K562 (cell line): ENCODE measurements around the gene MAP1LC3A. TPM values are rescaled to one million over a fixed set of nuclear protein-coding genes. Genes with fewer than 3 reads are reported as not detected.

Source experiments
- ATAC-seq: fragments of 200-7000 bp; cut with Tn5 transposase; 3 replicates; pipeline ENCODE4 v1.9.1; 2020; ENCODE audit warnings: moderate library complexity
- BruUV-seq: library from RNA; stranded (reverse); fragments of 400-500 nt; replicated peaks from 2 replicates; lab custom pipeline; 2021; lab: Mats Ljungman, UMichigan
- CTCF ChIA-PET: fragments of 300-600 bp; formaldehyde crosslinking; extraction: SDS; loops from one replicate; lab custom pipeline; 2021; ENCODE audit warnings: low intra/inter-chr PET ratio; lab: Yijun Ruan, JAX
- POLR2A ChIA-PET: fragments of 300-600, 350-650 bp; sonication (Branson Sonifier 250); formaldehyde crosslinking; extraction: SDS; loops from one replicate; lab custom pipeline; 2021; ENCODE audit warnings: antibody characterized with exemption, inconsistent platforms; lab: Yijun Ruan, JAX
- DNase-seq, 4 experiments: peaks; one replicate each; pipeline versions ENCODE4 v3.0.0 to v3.0.0-alpha.2; 2011 to 2018; ENCODE audit warnings: low spot score in 3 of 4, mixed read lengths in 3 of 4; ENCODE audit errors: extremely low read depth in 1 of 4
- FAIRE-seq: peaks from 2 replicates; lab custom pipeline; 2011; peaks lifted over from hg19 to GRCh38; lab: Jason Lieb, UNC
- H2AFZ ChIP-seq: 2 replicates; pipeline ENCODE4 v1.6.0; 2011; ENCODE audit warnings: low read depth, low read length, control low read depth, inconsistent platforms
- H3K27ac ChIP-seq: fragments of 200-600 bp; 3 replicates; pipeline ENCODE4 v1.8.0; 2011; ENCODE audit warnings: low read depth, mild to moderate bottlenecking, control low read depth, inconsistent platforms, low read length, moderate library complexity, mixed read lengths; ENCODE audit errors: extremely low read depth
- H3K27me3 ChIP-seq, 2 experiments: fragments of 300-600 bp in 1 of 2; 2 replicates in 1 of 2; 3 replicates in 1 of 2; pipeline versions ENCODE4 v1.6.0 to v1.8.0; 2011; ENCODE audit warnings: inconsistent platforms in 2 of 2, low read length in 2 of 2, mild to moderate bottlenecking in 1 of 2, mixed read lengths in 1 of 2, moderate library complexity in 1 of 2; ENCODE audit not compliant: control insufficient read depth in 2 of 2, insufficient read depth in 2 of 2
- H3K36me3 ChIP-seq: fragments of 300-600 bp; 3 replicates; pipeline ENCODE4 v1.8.0; 2011; ENCODE audit warnings: mild to moderate bottlenecking, low read length, inconsistent platforms; ENCODE audit not compliant: control insufficient read depth, insufficient read depth
- H3K4me1 ChIP-seq, 2 experiments: fragments of 200-600 bp in 1 of 2; replicated peaks in 1 of 2; 2 replicates in 1 of 2; 3 replicates in 1 of 2; pipeline versions ENCODE4 v1.5.1 to v1.8.0; 2011; ENCODE audit warnings: inconsistent platforms in 2 of 2, low read length in 2 of 2, mild to moderate bottlenecking in 1 of 2, mixed read lengths in 1 of 2, moderate library complexity in 1 of 2; ENCODE audit not compliant: control insufficient read depth in 2 of 2, insufficient read depth in 2 of 2
- H3K4me2 ChIP-seq: 2 replicates; pipeline ENCODE4 v1.6.1; 2011; ENCODE audit warnings: low read length, control low read depth, inconsistent platforms, mixed read lengths; ENCODE audit not compliant: insufficient read depth
- H3K4me3 ChIP-seq: fragments of 200-600 bp; sonication (generic), shearing (Covaris generic); 2 replicates; pipeline ENCODE4 v1.5.1; 2016; ENCODE audit warnings: control low read depth, inconsistent platforms
- H3K79me2 ChIP-seq: fragments of 200-600 bp; 3 replicates; pipeline ENCODE4 v1.8.0; 2011; ENCODE audit warnings: low read length, inconsistent platforms; ENCODE audit not compliant: control insufficient read depth, insufficient read depth
- H3K9ac ChIP-seq, 2 experiments: 2 replicates each; pipeline versions ENCODE4 v1.6.0 to v1.6.1; 2011; ENCODE audit warnings: low read depth in 2 of 2, low read length in 2 of 2, control low read depth in 1 of 2, inconsistent platforms in 1 of 2, mild to moderate bottlenecking in 1 of 2, mixed read lengths in 1 of 2; ENCODE audit not compliant: insufficient read depth in 1 of 2
- H3K9me1 ChIP-seq: one replicate; pipeline ENCODE4 v1.6.0; 2011; ENCODE audit warnings: inconsistent platforms, mild to moderate bottlenecking, low read length, moderate library complexity; ENCODE audit not compliant: control insufficient read depth, insufficient read depth
- H3K9me3 ChIP-seq: replicated peaks from 2 replicates; pipeline ENCODE4 v1.5.1; 2011; ENCODE audit warnings: low read depth, low read length, inconsistent platforms; ENCODE audit not compliant: control insufficient read depth, insufficient read depth
- H4K20me1 ChIP-seq: replicated peaks from 2 replicates; pipeline ENCODE4 v1.6.1; 2011; ENCODE audit warnings: low read length, inconsistent platforms, mixed read lengths; ENCODE audit not compliant: control insufficient read depth, insufficient read depth
- ELF4 ChIP-seq: fragments of 450-650 bp; formaldehyde crosslinking; IDR thresholded peaks from 2 replicates; pipeline ENCODE4 v1.4.0; 2022; ENCODE audit warnings: missing genetic modification characterization
- ETV6 ChIP-seq, 3 experiments: fragments of 150-350 bp in 1 of 3; sonication (generic) in 1 of 3; formaldehyde crosslinking in 1 of 3; IDR thresholded peaks; 2 replicates each; pipeline versions ENCODE4 v1.6.1 to v1.8.0; 2014 to 2022; ENCODE audit warnings: borderline replicate concordance in 2 of 3, low read depth in 2 of 3, antibody characterized with exemption in 1 of 3, low read length in 1 of 3, mild to moderate bottlenecking in 1 of 3, missing genetic modification reagents in 1 of 3
- FOXA3 ChIP-seq, 2 experiments: fragments of 450-650 bp in 1 of 2; sonication (generic) in 1 of 2; formaldehyde crosslinking; IDR thresholded peaks in 1 of 2; conservative IDR thresholded peaks in 1 of 2; 2 replicates each; pipeline versions ENCODE4 v1.4.0 to v1.8.0; 2020 to 2022; ENCODE audit warnings: mild to moderate bottlenecking in 2 of 2, missing genetic modification reagents in 1 of 2
- HLTF ChIP-seq: fragments of 450-650 bp; IDR thresholded peaks from 2 replicates; pipeline ENCODE4 v1.6.1; 2016
- HNRNPLL ChIP-seq: fragments of 200-400 bp; formaldehyde crosslinking; IDR thresholded peaks from 2 replicates; pipeline ENCODE4 v1.6.1; 2017; ENCODE audit warnings: low read length, low read depth, mild to moderate bottlenecking; ENCODE audit not compliant: poor library complexity, severe bottlenecking
- MAFG ChIP-seq: fragments of 450-650 bp; conservative IDR thresholded peaks from 2 replicates; pipeline ENCODE4 v1.6.1; 2016; ENCODE audit warnings: missing genetic modification characterization, missing compliant biosample characterization
- MXI1 ChIP-seq: IDR thresholded peaks from 2 replicates; pipeline ENCODE4 v1.6.1; 2011; ENCODE audit warnings: low read depth, mild to moderate bottlenecking, improper control_type of control experiment, low read length
- MYNN ChIP-seq, 2 experiments: sonication (generic); formaldehyde crosslinking in 1 of 2; IDR thresholded peaks; 2 replicates each; pipeline versions ENCODE4 v1.5.0 to v1.6.1; 2016 to 2020; ENCODE audit warnings: antibody characterized with exemption in 1 of 2, missing genetic modification reagents in 1 of 2
- NKRF ChIP-seq: fragments of 450-650 bp; IDR thresholded peaks from 2 replicates; pipeline ENCODE4 v1.6.1; 2016; ENCODE audit warnings: borderline replicate concordance
- POLR3G ChIP-seq: IDR thresholded peaks from 2 replicates; pipeline ENCODE4 v1.6.1; 2011; ENCODE audit not compliant: insufficient read length, insufficient replicate concordance; ENCODE audit errors: extremely low read depth
- SMARCA5 ChIP-seq: fragments of 450-650 bp; IDR thresholded peaks from 2 replicates; pipeline ENCODE4 v1.6.1; 2016
- ZNF75A ChIP-seq: fragments of 450-650 bp; formaldehyde crosslinking; IDR thresholded peaks from 2 replicates; pipeline ENCODE4 v1.4.0; 2020; ENCODE audit warnings: mild to moderate bottlenecking
- WGBS: fragments of 100-300 bp; shearing (Covaris generic); methylation state at CpG from one replicate; pipeline ENCODE4 v1.1.6; 2016; ENCODE audit warnings: low coverage, mixed read lengths; ENCODE audit not compliant: insufficient coverage; ENCODE audit errors: missing lambda C conversion rate; 5-methylcytosine and 5-hydroxymethylcytosine counted together
- in situ Hi-C: fragments of 300-500 bp; cut with MboI; formaldehyde crosslinking; loops from 4 replicates; pipeline ENCODE4 v1.15.0; 2018; ENCODE audit warnings: inconsistent platforms, mixed read lengths
- intact Hi-C: fragments of 100-400 bp; cut with micrococcal nuclease; formaldehyde crosslinking; loops from 2 replicates; pipeline ENCODE4 v1.14.2; 2022
- polyA plus RNA-seq, 8 experiments: library from polyadenylated mRNA; depleted of rRNA in 4 of 8; stranded (reverse) in 5 of 8; unstranded in 3 of 8; fragments of >200 nt; fragmentation: Nextera tagmentation in 2 of 8; fragmentation: Illumina TruSeq in 1 of 8; extraction: Ambion mirVana in 2 of 8; extraction: Trizol in 1 of 8; gene quantifications; 2 replicates each; pipeline versions ENCODE4 v1.2.1 to v1.2.3, GENCODE V29; 2011 to 2014; ENCODE audit warnings: inconsistent platforms in 1 of 8, missing spikeins in 1 of 8
- total RNA-seq, 7 experiments: library from RNA; depleted of rRNA in 6 of 7; stranded (reverse); fragments of >200 nt in 6 of 7; fragmentation: Illumina TruSeq in 2 of 7; extraction: Trizol in 2 of 7; gene quantifications; 2 replicates each; pipeline versions ENCODE4 v1.2.1 to v1.2.3, GENCODE V29; 2011 to 2021; ENCODE audit warnings: low replicate concordance in 1 of 7

Gene MAP1LC3A
- total and polyA plus RNA-seq, 9 of the 15 experiments (the other 6 are each of a cell fraction or from before 2014, with no cell fraction given) = 0.27 to 0.38 TPM; not detected in 7

- Histone ChIP-seq H3K4me1 (peaks cover 0 to 15% of the 10 kb centered on the region in 2 experiments; a peak in 4 of 5 replicates), H3K79me2 (no peaks in the 10 kb centered on the region), H4K20me1 (peaks cover 3% of the 10 kb centered on the region; the same call in 1 of the 2 replicates), H3K4me2 (no peak overlapping the region), H2AFZ (no peak overlapping the region), H3K4me3 (no peak overlapping the region), H3K27ac (no peak overlapping the region), H3K36me3 (peaks cover 6% of the 10 kb centered on the region; the same call in 2 of the 3 replicates), H3K9me3 (no peaks in the 10 kb centered on the region), H3K9ac (peak overlapping the region in 1 of 2 experiments; percentile 37; a peak in 1 of 4 replicates), H3K27me3 (no peaks in the 10 kb centered on the region), H3K9me1 (no peaks in the 10 kb centered on the region)
- ATAC-seq = no peak
- CTCF ChIA-PET = no interaction called here
- in situ Hi-C loops (no loop called here), intact Hi-C loops (no loop called here)
- BruUV-seq = no TSS peak
- 74% methylated on average over 15 of the region's 15 CpGs for WGBS
- no peak for FAIRE-seq
- DNase-seq = no peak
- no peak for TF ChIP-seq ZNF75A (CRISPR knock-in tag)
- no peak for TF ChIP-seq NKRF
- TF ChIP-seq MAFG (tag) = no peak
- no peak for TF ChIP-seq ETV6 (IDR thresholded peaks at IDR 0.05; ENCODE audit: borderline replicate concordance in 1 of 2, low read depth in 2 of 2, low read length in 1 of 2)
- TF ChIP-seq ETV6 (CRISPR knock-in tag; IDR thresholded peaks at IDR 0.05; ENCODE audit: borderline replicate concordance) = no peak
- TF ChIP-seq MYNN (IDR thresholded peaks at IDR 0.05) = no peak
- no peak for TF ChIP-seq MYNN (CRISPR knock-in tag; IDR thresholded peaks at IDR 0.05)
- no peak for TF ChIP-seq ELF4 (CRISPR knock-in tag)
- TF ChIP-seq FOXA3 (CRISPR knock-in tag; conservative IDR thresholded peaks at IDR 0.05 in 1 of 2, IDR thresholded peaks at IDR 0.05 in 1 of 2) = no peak
- no peak for TF ChIP-seq HNRNPLL
- no peak for TF ChIP-seq MXI1
- TF ChIP-seq POLR3G = no peak
- TF ChIP-seq SMARCA5 = no peak
- no peak for TF ChIP-seq HLTF
- POLR2A ChIA-PET = interaction anchor here (2.1 kb wide), 1 partner anchor 10 kb away, joined by 7 read pairs; no protein-coding TSS in a partner anchor
Observed at GRCh38 chr20:34567892-34568865, 9.7 kb downstream of the MAP1LC3A start.
